ENCODE measurements around the gene UBR3.
"Not testable (repeated sequence)": the region's sequence is repeated elsewhere in the genome, so short reads cannot be mapped to it uniquely, and the experiment has no call there.

DNA sequence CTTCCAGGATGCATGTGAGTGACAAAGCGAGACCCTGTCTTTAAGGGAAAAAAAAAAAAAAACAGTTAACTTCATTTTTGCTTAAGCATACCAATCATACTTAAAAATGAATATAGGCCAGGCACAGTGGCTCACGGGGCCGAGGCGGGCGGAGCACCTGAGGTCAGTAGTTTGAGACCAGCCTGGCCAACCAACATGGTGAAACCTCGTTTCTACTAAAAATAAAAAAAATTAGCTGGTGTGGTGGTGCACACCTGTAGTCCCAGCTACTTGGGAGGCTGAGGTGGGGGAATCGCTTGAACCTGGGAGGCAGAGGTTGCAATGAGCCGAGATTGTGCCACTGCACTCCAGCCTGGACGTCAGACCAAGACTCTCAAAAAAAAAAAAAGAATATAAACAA is 44.1 kb downstream of the UBR3 start:
- TF ChIP-seq, protein P1, sequence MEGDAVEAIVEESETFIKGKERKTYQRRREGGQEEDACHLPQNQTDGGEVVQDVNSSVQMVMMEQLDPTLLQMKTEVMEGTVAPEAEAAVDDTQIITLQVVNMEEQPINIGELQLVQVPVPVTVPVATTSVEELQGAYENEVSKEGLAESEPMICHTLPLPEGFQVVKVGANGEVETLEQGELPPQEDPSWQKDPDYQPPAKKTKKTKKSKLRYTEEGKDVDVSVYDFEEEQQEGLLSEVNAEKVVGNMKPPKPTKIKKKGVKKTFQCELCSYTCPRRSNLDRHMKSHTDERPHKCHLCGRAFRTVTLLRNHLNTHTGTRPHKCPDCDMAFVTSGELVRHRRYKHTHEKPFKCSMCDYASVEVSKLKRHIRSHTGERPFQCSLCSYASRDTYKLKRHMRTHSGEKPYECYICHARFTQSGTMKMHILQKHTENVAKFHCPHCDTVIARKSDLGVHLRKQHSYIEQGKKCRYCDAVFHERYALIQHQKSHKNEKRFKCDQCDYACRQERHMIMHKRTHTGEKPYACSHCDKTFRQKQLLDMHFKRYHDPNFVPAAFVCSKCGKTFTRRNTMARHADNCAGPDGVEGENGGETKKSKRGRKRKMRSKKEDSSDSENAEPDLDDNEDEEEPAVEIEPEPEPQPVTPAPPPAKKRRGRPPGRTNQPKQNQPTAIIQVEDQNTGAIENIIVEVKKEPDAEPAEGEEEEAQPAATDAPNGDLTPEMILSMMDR (IDR thresholded peaks at IDR 0.05), result not testable (repeated sequence)
- not testable (repeated sequence) for TF ChIP-seq POLR2A, EP300 (IDR thresholded peaks at IDR 0.05)
